Type B pancreatic cell (in vitro differentiated cells): ENCODE data around the gene PRKG1. TPM values are rescaled to one million over a fixed set of nuclear protein-coding genes. Genes with fewer than 3 reads are reported as not detected.

Experiments
- DNase-seq: peaks from one replicate; pipeline ENCODE4 v3.0.0; 2021; ENCODE audit warnings: mixed read lengths; ENCODE audit not compliant: unreplicated experiment; ENCODE audit errors: extremely low spot score
- H3K27ac Mint-ChIP-seq: 2 replicates; pipeline ENCODE4 v1.8.0; 2021; ENCODE audit warnings: mild to moderate bottlenecking, mixed read lengths
- H3K27me3 Mint-ChIP-seq: 2 replicates; pipeline ENCODE4 v1.8.0; 2021; ENCODE audit warnings: mixed read lengths
- H3K36me3 Mint-ChIP-seq: 2 replicates; pipeline ENCODE4 v1.8.0; 2021; ENCODE audit warnings: mixed read lengths
- H3K4me1 Mint-ChIP-seq: one replicate; pipeline ENCODE4 v1.8.0; 2021; ENCODE audit warnings: mixed read lengths; ENCODE audit not compliant: unreplicated experiment
- H3K4me3 Mint-ChIP-seq: 2 replicates; pipeline ENCODE4 v1.8.0; 2021; ENCODE audit warnings: mild to moderate bottlenecking, mixed read lengths
- H3K9me3 Mint-ChIP-seq: 2 replicates; pipeline ENCODE4 v1.8.0; 2021; ENCODE audit warnings: mixed read lengths
- CTCF ChIP-seq: fragments of 200-600 bp; sonication (generic); conservative IDR thresholded peaks from 2 replicates; pipeline ENCODE4 v1.5.0; 2021; ENCODE audit warnings: antibody characterized with exemption, mild to moderate bottlenecking
- total RNA-seq: library from RNA; stranded (reverse); gene quantifications from 2 replicates; pipeline ENCODE4 v1.2.1, GENCODE V29; 2021; ENCODE audit warnings: low replicate concordance

PRKG1 gene
- total RNA-seq, 1 donor from 2014 or later, result 12.3 TPM

GRCh38 chr10:52313256-52313932 lies 1239.1 kb downstream of the PRKG1 start:
- peak overlapping the region; percentile 96 for H3K4me3 Mint-ChIP-seq
- no peak for TF ChIP-seq CTCF
- H3K27ac Mint-ChIP-seq, result no peak overlapping the region
- H3K36me3 Mint-ChIP-seq, result no peaks in the 10 kb centered on the region
- peaks cover 15% of the 10 kb centered on the region for H3K4me1 Mint-ChIP-seq
- no peaks in the 10 kb centered on the region for H3K9me3 Mint-ChIP-seq
- no peak for DNase-seq
- peaks cover 84% of the 10 kb centered on the region for H3K27me3 Mint-ChIP-seq

GRCh38 chr10:52313933-52314821 lies 1239.9 kb downstream of the PRKG1 start, which contains the start of gene DKK1:
TSS of gene DKK1 (plus strand) at chr10:52314281. CDS start at chr10:52314435, 154 bp downstream.
- Mint-ChIP-seq H3K27ac (peak within 1 kb of the TSS; percentile 79), H3K27me3 (peaks cover 76% of the 10 kb centered on the region), H3K4me1 (peaks cover 15% of the 10 kb centered on the region)

GRCh38 chr10:52314822-52315552 lies 1240.7 kb downstream of the PRKG1 start:
- H3K4me1 Mint-ChIP-seq, result peaks cover 15% of the 10 kb centered on the region
- H3K9me3 Mint-ChIP-seq, result no peaks in the 10 kb centered on the region
- peak overlapping the region; percentile 79 for H3K27ac Mint-ChIP-seq
- H3K36me3 Mint-ChIP-seq, result no peaks in the 10 kb centered on the region
- H3K27me3 Mint-ChIP-seq, result peaks cover 68% of the 10 kb centered on the region
- TF ChIP-seq CTCF, result no peak
- H3K4me3 Mint-ChIP-seq, result peak overlapping the region; percentile 96
- DNase-seq, result peak; percentile 67

More at GRCh38 chr10:52313933-52314821, 1239.9 kb downstream of the PRKG1 start, which contains the start of gene DKK1:
- Mint-ChIP-seq H3K4me3 (peak within 1 kb of the TSS; percentile 96), H3K9me3 (no peaks in the 10 kb centered on the region), H3K36me3 (no peaks in the 10 kb centered on the region)
- DNase-seq, result peak; percentile 82
- TF ChIP-seq CTCF, result peak; percentile 87

GRCh38 chr10:52316001-52316400 lies 1241.7 kb downstream of the PRKG1 start:
- peaks cover 15% of the 10 kb centered on the region for H3K4me1 Mint-ChIP-seq
- no peaks in the 10 kb centered on the region for H3K9me3 Mint-ChIP-seq

More at GRCh38 chr10:52316001-52316400, 1241.7 kb downstream of the PRKG1 start:
- Mint-ChIP-seq H3K27ac (no peak overlapping the region), H3K27me3 (peaks cover 63% of the 10 kb centered on the region), H3K4me3 (peak overlapping the region; percentile 96), H3K36me3 (no peaks in the 10 kb centered on the region)
- no peak for DNase-seq
- TF ChIP-seq CTCF, result no peak
